Activated CD8-positive, alpha-beta memory T cell treated with anti-CD3 and anti-CD28 coated beads for 24 hours (primary cell): Measurements from ENCODE around the gene ANKRD11.
"Not testable (repeated sequence)": the region's sequence is repeated elsewhere in the genome, so short reads cannot be mapped to it uniquely, and the experiment has no call there.

ENCODE experiments used
- DNase-seq: peaks from one replicate; pipeline ENCODE4 v3.0.0-alpha.2; 2020

ANKRD11 gene

DNA sequence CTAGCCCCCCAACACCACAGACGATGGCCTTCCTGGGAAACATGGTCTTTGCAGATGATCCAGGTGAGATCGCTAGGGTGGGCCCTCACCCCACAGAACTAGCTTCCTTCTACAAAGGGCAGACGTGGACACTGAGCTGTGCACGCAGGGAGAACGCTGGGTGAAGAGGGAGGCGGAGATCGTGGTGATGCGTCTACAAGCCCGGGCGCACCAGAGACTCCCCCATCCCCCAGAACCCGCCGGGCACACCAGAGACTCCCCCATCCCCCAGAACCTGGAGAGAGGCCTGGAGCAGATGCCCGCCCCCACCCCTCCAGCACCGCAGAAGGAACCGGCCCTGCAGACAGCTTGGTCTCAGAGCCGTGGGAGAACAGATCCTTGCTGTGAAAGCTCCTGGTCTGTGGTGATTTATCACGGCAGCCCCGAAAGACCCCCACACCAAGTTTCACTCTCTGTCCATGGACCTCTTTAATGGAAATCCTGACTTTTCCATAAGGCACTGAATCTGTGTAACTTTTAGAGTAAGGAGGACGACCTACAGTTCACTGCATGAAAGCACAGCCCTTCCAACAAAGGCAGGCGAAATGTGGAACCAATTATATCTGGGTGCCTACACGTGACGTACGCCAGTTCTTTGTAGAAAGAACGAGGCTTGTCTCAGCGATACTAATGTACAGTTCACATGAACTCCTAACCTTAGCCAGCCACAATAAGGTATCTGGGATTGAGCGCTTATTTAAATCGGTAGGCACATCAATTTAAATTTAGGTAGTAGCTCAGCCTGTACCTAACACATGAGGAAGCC is 88.5 kb downstream of the ANKRD11 start:
- DNase-seq = no peak

DNA sequence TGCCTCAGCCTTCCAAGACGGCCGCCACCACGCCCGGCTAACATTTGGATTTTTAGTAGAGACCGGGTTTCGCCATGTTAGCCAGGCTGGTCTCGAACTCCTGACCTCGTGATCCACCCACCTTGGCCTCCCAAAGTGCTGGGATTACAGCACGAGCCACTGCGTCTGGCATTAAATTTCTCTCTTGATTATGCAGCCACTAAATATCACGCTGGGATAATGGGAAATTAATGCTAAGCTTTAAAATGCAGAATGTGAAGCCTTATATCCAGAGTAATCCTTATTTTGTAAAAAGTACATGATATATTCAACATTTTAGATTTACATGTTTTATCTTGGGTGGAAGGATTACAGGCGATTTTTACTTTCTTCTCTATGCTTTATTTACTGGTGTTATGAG is 89.2 kb downstream of the ANKRD11 start:
- DNase-seq = no peak

DNA sequence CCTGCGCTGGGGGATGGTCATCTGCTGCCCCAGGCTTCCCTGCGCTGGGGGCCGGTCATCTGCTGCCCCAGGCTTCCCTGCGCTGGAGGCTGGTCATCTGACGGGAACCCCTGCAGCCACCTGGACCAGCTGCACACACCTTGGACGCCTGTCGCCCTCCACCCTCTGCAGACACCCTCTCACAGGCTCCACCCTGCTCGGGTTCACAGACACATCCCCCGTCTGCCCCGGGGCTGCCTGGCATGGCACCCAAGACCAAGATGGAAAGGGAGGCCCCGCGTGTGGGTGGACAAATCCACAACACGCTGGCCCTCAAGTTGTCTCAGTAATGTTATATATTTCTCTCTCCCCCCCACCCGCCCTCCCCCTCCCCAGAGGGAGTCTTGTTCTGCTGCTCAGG is 89.6 kb downstream of the ANKRD11 start:
- no peak for DNase-seq

DNA sequence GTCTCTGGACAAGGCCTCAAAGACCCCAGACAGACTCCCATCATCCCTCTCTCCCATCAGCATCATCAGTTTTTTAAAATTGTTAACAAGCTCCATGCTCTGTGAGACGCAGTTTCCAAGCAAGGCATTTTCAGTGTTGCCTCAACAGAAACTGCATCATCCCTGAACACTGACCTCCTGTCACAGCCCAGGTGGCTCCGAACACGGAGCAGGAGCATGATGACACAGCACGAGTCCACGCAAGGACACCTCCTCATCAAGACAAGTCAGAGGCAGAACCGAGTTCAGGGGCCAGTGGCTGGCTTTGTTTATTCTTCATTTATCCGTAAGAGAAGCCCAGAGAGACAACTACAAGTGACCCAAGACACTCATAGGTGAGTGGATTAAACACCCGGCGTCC is 91.4 kb downstream of the ANKRD11 start:
- DNase-seq = no peak

DNA sequence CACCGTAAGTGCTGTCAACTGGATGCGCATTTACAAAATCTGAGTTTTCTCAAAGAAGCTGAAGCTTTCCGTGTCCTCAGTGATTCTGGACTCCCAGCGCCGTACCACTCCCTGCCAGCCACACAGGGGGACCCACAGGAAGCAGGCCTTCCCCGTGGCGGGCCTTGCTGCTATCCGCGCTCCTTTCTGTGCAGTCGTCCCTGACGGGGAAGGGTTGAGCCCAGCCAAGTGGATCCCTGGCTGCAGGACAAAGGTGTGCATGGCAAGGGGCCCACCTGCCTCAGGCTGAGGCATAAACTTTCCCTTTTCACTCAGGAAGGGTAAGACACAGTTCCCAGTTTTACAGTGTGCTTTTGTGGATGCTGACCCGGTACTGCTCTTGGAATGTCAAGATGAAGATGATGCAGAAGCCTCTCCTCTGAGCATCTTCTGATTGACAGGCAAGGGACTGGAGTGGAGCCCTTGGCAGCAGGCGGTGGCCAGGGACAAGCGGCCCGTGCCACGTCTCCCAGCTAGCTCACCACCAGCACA is 93.0 kb downstream of the ANKRD11 start:
- no peak for DNase-seq

DNA sequence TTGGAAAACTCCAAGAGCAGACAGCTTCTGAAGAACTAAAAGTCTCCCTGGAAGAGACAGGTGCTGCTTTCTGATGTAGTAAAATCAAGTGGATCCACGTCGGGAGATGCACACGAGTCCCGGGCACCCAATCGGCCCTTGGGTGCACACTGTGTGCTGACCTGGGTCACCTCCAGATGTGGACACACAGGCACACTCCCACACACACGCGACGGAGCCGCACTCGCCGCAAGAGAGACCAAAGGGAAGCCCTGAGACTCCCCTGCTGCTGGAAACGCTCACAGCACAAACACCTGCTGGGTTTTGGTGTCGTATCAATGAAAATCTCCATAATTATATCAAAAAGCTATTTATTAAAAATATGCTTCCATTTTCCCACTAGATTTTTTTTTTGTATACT is 94.2 kb downstream of the ANKRD11 start:
- DNase-seq = no peak

DNA sequence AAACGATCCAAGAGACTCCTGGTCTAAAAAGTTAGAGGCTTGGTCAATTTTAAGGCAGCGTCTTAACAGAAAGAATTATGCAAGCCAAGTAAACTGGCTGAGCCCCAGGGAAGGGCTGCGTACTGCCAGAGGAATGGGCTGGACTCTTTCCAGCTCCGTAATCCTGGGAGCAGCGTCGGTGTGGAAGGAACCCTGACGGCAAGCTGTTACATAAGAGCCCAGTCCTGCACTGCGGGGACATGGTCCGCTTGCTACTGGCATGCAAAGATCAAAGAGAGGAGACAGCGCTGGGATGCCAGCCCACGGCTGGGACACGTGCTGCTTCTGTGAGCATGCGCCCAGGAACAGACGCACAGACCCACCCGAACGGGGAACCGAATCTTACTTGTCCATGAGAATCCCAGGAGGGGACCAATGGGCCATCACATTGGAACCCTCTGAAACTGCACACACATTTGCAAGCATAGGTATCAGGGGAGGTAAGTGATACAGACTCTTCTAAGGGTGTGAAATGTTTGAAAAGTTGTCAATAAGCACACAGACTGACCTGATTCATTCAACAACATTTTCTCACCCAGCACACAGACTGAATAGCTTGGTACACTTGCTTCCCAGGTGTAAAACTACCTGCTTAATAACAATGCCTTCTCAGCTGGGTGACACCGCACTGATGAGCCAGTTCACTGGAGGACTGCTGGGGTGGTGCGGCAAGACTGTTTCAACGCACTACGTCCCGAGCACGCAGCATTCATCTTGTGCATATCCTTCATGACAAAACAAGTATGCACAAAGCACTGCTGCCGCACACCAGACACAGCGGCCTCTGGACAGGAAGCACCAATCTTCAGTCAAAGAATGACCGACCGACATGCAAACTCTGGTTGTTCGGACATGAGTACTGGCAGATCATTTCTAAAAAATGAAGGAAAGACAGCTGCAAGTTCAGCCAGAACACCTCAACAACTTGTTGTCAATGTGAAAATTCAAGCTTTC is 94.9 kb downstream of the ANKRD11 start:
- no peak for DNase-seq

DNA sequence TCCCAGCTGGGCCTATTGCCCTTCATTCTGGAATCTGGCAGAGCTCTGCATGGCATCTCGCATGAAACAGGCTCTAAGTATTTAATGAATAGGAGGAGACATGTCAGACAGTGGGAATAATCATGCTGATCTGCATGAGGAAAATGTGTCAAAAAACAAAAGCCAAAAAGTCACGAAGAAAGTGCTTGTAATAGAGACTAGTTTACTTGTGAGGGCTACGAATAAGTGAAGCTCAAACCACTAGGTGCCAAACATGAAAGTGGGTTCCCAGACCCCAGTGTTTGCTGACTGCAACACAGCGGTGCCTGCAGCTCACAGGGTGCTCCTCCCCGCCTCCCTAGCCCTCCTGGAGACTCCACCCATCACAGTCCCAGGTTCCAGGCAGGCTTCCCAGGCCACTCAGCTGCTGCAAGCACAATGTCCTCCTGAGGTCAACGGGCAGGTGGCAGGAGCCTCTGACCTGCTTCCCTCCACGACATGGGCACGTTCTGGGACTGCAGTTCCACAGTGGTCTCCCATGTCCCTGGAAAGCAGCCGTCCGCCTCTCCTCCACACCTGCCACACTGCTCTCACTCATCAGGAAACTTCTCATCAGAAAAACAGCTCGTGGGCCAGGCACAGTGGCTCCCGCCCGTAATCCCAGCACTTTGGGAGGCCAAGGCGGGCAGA is 96.5 kb downstream of the ANKRD11 start:
- DNase-seq = no peak

DNA sequence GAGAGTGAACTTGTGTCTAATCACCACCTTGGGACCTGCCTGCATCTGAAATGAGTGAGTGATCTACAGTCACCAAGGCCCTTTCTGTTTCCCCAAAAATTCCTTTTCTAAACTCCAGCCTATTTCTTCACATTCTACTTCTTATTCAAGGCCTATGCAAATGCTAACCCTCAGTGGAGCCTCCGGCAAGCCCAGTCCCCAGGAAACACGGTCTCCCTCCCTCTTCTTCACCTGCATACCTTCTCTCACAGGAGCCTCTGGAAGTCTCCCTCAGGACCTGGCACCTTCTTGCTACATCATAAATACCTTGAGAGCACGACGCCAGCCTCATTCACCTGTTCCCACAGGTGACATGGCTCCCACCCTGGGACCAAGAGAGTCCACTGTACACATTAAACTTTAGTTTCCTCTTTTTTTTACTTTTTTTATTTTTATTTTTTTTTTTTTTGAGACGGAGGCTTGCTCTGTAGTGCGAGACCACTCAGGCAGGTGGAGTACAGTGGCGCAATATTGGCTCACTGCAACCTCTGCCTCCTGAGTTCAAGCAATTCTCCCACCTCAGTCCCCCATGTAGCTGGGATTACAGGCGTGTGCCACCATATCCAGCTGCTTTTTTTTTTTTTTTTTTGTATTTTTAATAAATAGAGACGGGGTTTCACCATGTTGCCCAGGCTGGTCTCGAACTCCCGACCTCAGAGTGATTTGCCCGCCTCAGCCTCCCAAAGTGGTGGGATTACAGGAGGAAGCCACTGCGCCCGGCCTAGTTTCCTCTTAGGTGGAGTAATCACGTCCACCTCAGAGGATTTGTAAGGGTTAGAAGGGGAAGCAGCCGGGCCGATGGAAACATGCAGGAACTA is 97.3 kb downstream of the ANKRD11 start:
- no peak for DNase-seq

DNA sequence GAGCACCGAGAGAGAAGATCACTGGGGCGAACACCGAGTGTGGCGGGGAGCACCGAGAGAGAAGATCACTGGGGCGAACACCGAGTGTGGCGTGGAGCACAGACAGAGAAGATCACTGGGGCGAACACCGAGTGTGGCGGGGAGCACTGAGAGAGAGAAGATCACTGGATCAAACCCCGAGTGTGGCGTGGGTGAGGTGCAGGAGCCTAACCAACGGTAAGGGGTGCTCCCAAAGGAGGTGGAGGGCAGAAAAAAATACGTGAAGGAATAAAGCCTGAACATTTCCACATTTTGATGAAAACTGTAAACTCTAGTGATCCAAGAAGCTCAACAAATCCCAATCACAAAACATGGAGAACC is 100.2 kb downstream of the ANKRD11 start:
- not testable (repeated sequence) for DNase-seq

DNA sequence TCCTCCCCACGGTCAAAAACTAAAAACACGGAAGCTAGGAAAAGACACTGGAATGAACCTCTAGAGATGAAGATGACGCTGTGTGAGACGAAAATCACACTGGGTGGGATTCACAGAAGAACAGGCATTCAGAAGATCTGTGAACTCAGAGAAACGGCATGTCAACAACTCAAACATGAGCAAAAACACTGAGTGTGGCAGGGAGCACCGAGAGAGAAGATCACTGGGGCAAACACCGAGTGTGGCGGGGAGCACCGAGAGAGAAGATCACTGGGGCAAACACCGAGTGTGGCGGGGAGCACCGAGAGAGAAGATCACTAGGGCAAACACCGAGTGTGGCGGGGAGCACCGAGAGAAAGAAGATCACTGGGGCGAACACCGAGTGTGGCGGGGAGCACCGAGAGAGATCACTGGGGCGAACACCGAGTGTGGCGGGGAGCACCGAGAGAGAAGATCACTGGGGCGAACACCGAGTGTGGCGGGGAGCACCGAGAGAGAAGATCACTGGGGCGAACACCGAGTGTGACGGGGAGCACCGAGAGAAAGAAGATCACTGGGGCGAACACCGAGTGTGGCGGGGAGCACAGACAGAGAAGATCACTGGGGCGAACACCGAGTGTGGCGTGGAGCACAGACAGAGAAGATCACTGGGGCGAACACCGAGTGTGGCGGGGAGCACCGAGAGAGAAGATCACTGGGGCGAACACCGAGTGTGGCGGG is 100.7 kb downstream of the ANKRD11 start:
- not testable (repeated sequence) for DNase-seq

DNA sequence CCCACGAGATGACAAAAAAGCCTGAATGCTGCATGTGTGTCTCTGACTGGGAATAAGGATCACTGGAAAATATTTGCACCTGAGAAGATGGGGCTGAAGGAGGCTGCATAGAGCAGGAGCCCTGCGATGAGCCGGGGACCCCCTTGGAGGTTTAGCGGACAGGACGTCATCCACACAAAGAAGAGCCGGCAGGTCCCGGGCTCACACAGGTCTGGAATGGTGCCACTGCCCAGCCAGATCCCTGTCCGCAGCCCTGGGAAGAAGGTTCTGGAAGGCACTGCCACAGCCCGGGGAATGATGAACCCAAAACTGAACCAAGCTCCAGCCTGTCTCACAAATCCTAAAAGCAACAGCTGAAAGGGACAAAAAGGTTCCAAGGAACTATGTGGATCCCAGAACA is 101.8 kb downstream of the ANKRD11 start:
- no peak for DNase-seq

DNA sequence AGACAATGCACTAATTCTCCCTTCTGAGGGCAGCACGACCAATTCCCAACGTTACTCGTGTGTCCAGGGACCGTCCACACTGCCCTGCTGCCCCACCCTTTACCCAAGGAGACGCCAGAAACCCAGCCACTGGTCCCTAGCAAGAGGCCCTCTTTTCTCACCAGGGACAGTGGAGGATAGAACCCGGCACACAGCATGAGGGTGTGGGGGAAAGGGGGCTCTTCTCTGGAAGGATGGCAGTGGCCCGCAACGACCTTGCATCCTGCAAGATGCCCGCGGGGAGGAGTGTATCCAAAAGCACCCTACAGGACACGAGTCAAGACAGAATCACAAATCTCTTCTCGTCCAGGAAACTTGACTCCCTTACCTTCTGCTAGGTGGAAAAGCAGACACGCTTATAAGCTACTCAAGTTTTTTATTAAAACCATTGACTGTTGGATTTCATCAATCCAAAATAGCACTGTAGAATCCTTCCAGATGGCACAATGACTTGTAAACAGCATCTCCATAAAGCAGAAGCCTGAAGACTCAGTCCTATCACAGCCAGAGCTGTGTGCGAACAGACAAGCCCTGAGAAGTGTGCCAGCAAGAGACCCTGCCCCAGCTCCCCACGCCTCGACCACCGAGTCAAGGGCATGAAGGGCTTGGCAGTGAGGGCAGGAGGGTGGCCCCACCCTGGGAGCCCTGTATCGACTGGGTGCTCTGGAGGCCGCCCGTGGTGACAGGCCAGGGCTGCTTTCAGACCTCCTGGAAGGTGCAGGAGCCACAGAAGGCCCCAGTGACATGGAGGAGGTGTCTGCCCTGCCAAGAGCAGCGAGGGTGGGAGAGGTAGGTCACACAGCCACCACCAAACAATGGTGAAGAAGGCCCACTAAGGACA is 103.8 kb downstream of the ANKRD11 start:
- no peak for DNase-seq

DNA sequence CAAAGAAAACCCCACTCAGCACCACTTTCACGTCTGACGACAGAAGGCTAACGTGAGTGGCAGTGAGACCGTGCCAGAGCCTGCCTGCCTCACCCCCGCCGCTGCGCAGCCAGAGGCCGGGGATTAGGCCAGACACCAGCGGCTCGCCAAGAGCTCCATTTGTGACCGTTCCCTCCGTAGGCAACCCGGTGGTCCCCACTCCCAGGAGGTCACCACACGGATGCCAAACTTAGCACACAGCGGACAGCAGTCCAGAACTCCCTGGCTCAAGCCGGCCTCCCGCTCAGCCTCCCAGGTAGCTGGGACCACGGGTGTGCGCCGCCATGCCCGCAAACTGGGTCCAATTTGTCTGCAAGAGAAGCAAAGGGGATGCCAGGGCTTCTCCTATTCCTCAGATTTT is 104.6 kb downstream of the ANKRD11 start:
- DNase-seq = no peak

DNA sequence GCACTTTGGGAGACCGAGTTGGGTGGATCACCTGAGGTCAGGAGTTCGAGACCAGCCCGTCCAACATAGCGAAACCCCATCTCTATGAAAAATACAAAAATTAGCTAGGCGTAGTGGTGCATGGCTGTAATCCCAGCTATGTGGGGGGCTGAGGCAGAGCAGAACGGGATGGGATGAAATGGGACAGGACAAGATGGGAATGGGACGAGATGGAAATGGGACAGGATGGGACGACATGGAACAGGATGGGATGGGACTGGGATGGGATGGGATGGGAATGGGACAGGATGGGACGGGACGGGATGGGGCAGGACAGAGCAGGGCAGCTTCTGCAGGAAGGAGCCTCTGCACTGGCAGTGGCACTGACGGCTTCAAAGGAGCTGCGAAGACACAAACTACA is 106.1 kb downstream of the ANKRD11 start:
- no peak for DNase-seq

DNA sequence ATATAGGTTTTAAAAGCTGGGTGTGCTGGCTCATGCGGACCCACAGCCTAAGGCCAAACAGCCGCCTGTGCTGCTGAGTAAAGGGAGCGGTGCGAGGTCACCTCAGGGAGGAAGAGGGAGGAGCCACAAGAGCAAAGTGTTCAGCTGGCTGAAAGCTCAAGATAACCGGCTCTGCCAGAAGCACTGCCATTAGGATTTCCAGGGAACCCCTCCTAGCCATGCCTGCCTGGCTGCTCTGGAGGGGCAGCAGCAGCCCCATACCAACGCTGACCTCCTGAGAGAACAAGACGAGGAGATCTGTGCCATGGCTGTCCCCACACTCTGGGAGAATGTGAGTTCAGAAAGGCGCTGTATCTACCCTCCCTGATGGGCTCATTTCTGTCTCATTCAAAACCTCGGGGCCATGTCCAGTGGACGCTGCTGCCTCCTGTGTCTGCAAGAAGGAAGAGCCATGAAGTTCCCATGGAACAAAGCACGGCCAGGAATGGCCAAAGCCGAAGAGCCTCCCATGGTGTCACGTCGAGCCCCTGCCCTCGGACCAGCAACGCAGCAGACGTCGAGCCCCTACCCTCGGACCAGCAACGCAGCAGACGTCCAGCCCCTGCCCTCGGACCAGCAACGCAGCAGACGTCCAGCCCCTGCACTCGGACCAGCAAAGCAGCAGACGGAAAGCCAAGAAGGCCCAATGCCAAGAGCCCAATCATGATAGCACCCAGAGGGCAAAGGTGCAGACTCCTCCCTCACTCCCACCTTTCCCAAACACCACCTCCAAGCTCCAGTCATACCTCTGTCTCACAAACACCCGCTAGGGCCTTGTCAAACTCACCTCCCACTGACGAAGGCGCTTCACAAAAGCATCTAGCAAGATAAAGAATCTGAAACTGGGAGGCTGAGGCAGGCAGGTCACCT is 107.0 kb downstream of the ANKRD11 start:
- no peak for DNase-seq

DNA sequence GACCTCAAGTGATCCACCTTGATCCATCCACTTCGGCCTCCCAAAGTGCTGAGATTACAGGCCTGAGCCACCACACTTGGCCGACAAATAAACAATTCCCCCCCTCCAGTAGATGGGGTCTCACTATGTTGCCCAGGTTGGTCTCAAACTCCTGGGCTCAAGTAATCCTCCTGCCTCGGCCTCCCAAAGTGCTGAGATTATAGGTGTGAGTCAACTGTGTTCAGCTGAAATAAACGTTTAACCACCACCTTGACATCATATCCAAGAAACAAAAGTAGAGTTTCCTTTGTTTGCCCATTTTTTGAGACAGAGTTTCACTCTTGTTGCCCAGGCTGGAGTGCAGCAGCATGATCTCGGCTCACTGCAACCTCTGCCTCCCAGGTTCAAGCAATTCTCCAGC is 107.8 kb downstream of the ANKRD11 start:
- DNase-seq = not testable (repeated sequence)

DNA sequence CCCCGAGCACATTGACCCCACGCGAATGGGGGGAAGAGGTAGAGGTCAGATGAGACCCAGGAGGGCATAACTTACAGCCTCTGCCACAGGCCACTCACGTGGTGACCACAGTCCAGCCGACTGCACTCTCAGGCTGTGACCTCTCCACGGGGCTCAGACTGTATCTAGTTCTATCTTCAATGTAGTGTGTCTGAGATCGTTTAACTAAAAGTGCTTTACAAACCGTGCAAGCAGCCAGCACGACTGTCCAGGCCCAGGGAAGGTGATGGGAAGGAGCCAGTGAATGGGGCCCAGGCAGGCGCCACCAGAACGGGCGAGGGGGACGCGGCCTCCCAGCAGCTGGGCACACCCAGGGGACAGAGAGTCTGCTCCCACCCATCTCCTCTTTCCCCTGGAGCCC is 108.6 kb downstream of the ANKRD11 start:
- no peak for DNase-seq

DNA sequence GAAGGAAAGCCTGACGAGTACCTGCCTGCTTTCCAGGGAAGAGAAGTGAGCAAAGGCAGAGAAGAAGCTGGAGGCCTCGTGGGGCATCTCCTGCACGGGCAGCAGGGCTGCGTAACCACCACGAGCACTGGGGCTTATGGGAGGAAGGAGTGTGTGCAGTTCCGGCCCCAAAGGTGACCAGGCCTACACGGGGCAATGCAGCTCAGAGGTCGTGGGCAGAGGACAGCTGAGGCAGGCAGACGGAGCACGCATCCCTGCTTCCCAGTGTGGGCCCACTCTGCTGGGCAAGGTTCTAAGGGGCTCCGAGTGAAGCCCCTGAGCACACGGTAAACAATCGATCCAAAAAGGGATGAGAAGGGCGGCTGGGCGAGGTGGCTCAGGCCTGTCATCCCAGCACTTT is 109.7 kb downstream of the ANKRD11 start:
- DNase-seq = no peak
